Measurements from ENCODE around the gene HNRNPDL.
"Not testable (repeated sequence)": the region's sequence is repeated elsewhere in the genome, so short reads cannot be mapped to it uniquely, and the experiment has no call there.

Gene HNRNPDL

DNA sequence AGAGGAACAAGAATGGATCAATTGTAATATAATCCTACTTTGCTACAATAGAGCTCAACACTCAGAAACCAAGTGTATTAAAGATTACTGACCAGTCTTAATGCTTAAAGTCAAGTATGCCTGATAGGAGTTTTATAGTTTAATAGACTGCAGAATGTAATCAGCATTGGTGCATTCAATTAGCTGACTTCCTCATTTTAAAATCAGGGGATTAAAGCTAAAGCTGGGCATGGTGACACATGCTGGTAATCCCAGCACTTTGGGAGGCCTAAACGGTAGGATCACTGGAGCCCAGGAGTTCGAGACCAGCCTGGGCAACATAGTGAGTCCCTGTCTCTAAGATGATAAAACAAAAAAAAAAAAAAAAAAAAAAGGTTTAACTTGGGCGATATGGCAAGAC, 10.8 kb downstream of the HNRNPDL start:
- H3F3A ChIP-seq (ENCODE audit: insufficient read depth, low read length), result peaks cover 9% of the 10 kb centered on the region
- H3K27me3 ChIP-seq (ENCODE audit: insufficient read depth, low read length), result no peaks in the 10 kb centered on the region
- H4K20me1 ChIP-seq (ENCODE audit: insufficient read depth, low read length), result no peaks in the 10 kb centered on the region
- no peak overlapping the region for H3K4me3 ChIP-seq (ENCODE audit: low read depth, low read length, poor library complexity, severe bottlenecking)
- peaks cover 23% of the 10 kb centered on the region for H3K36me3 ChIP-seq (ENCODE audit: insufficient read depth, low read length)
- no peak overlapping the region for H3K27ac ChIP-seq (ENCODE audit: low read depth, low read length, poor library complexity, severe bottlenecking)
- no peaks in the 10 kb centered on the region for H3K79me2 ChIP-seq (ENCODE audit: insufficient read depth, low read length)
- H3K9me2 ChIP-seq (ENCODE audit: low read depth, low read length), result no peaks in the 10 kb centered on the region
- H3K4me1 ChIP-seq (ENCODE audit: insufficient read depth, low read length, severe bottlenecking), result no peaks in the 10 kb centered on the region
- no peak overlapping the region for H3K9ac ChIP-seq (ENCODE audit: low read length)
- H3K4me2 ChIP-seq (ENCODE audit: low read length), result no peak overlapping the region
- TF ChIP-seq CTCF (IDR thresholded peaks at IDR 0.05; ENCODE audit: low read length) (no peak), EZH2 (IDR thresholded peaks at IDR 0.05; ENCODE audit: borderline replicate concordance, low read length) (no peak)
- no peak overlapping the region for H2AFZ ChIP-seq (ENCODE audit: low read length)
- H3K9me3 ChIP-seq (ENCODE audit: low read length), result no peaks in the 10 kb centered on the region

GRCh38 chr4:82415922-82416365, 14.3 kb downstream of the HNRNPDL start:
- Histone ChIP-seq H3K4me1 (ENCODE audit: insufficient read depth, low read length, severe bottlenecking) (no peaks in the 10 kb centered on the region), H3K9me2 (ENCODE audit: low read depth, low read length) (no peaks in the 10 kb centered on the region), H3K36me3 (ENCODE audit: insufficient read depth, low read length) (no peaks in the 10 kb centered on the region; the same call in 1 of the 2 replicates), H4K20me1 (ENCODE audit: insufficient read depth, low read length) (no peaks in the 10 kb centered on the region), H3K27ac (ENCODE audit: low read depth, low read length, poor library complexity, severe bottlenecking) (no peak overlapping the region), H3K4me3 (ENCODE audit: low read depth, low read length, poor library complexity, severe bottlenecking) (no peak overlapping the region), H3K27me3 (ENCODE audit: insufficient read depth, low read length) (no peaks in the 10 kb centered on the region), H3K9me3 (ENCODE audit: low read length) (no peaks in the 10 kb centered on the region), H2AFZ (ENCODE audit: low read length) (no peak overlapping the region), H3F3A (ENCODE audit: insufficient read depth, low read length) (no peaks in the 10 kb centered on the region), H3K9ac (ENCODE audit: low read length) (no peak overlapping the region), H3K4me2 (ENCODE audit: low read length) (no peak overlapping the region), H3K79me2 (ENCODE audit: insufficient read depth, low read length) (no peaks in the 10 kb centered on the region)
- no peak for TF ChIP-seq EZH2 (IDR thresholded peaks at IDR 0.05; ENCODE audit: borderline replicate concordance, low read length)
- no peak for TF ChIP-seq CTCF (IDR thresholded peaks at IDR 0.05; ENCODE audit: low read length)

DNA sequence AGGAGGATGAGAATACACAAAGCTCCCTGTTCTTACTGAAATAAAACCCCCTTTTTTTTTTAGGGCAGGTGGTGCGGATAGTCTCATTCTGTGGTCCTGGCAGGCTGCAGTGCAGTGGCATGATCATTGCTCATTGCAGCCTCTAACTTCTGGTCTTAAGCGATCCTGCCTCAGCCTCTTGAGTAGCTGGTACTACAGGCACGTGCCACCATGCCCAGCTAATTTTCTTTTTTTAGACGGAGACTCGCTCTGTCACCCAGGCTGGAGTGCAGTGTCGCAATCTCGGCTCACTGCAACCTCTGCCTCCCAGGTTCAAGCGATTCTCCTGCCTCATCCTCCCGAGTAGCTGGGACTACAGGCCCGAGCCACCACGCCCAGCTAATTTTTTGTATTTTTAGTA, 15.2 kb downstream of the HNRNPDL start:
- not testable (repeated sequence) for H3F3A ChIP-seq (ENCODE audit: insufficient read depth, low read length); H3K27me3 ChIP-seq (ENCODE audit: insufficient read depth, low read length); H3K79me2 ChIP-seq (ENCODE audit: insufficient read depth, low read length); H2AFZ ChIP-seq (ENCODE audit: low read length); H3K9ac ChIP-seq (ENCODE audit: low read length); H3K9me2 ChIP-seq (ENCODE audit: low read depth, low read length); H3K9me3 ChIP-seq (ENCODE audit: low read length); H3K4me1 ChIP-seq (ENCODE audit: insufficient read depth, low read length, severe bottlenecking); H3K4me3 ChIP-seq (ENCODE audit: low read depth, low read length, poor library complexity, severe bottlenecking); H3K27ac ChIP-seq (ENCODE audit: low read depth, low read length, poor library complexity, severe bottlenecking); H3K36me3 ChIP-seq (ENCODE audit: insufficient read depth, low read length); H3K4me2 ChIP-seq (ENCODE audit: low read length); H4K20me1 ChIP-seq (ENCODE audit: insufficient read depth, low read length)

DNA sequence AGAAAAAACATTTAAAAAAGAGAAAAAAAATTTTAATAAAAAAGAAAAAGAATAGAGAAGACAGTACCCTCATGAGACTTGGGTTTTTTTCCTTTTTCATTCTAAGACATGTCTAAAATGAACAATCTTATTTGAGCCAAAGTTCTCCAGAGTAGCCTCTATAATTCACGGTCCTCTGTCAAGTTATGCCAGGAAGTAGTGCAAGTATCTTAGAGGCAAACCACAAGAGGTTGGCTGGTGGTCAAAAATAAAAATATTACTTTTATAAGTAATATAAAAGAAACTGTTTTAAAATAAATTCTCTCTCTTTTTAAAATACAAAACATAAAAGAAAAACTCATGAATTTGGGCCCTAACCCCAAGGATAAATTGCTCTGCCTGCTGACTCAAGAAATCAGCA, 26.5 kb downstream of the HNRNPDL start:
- Histone ChIP-seq H3K36me3 (ENCODE audit: insufficient read depth, low read length) (no peaks in the 10 kb centered on the region), H3F3A (ENCODE audit: insufficient read depth, low read length) (no peaks in the 10 kb centered on the region), H4K20me1 (ENCODE audit: insufficient read depth, low read length) (no peaks in the 10 kb centered on the region), H3K9me2 (ENCODE audit: low read depth, low read length) (no peaks in the 10 kb centered on the region), H3K9me3 (ENCODE audit: low read length) (no peaks in the 10 kb centered on the region), H3K4me3 (ENCODE audit: low read depth, low read length, poor library complexity, severe bottlenecking) (no peak overlapping the region), H3K4me1 (ENCODE audit: insufficient read depth, low read length, severe bottlenecking) (no peaks in the 10 kb centered on the region), H3K79me2 (ENCODE audit: insufficient read depth, low read length) (no peaks in the 10 kb centered on the region), H3K9ac (ENCODE audit: low read length) (no peak overlapping the region), H3K27me3 (ENCODE audit: insufficient read depth, low read length) (no peaks in the 10 kb centered on the region), H3K27ac (ENCODE audit: low read depth, low read length, poor library complexity, severe bottlenecking) (no peak overlapping the region), H3K4me2 (ENCODE audit: low read length) (no peak overlapping the region), H2AFZ (ENCODE audit: low read length) (no peak overlapping the region)
- TF ChIP-seq CTCF (IDR thresholded peaks at IDR 0.05; ENCODE audit: low read length) (no peak), EZH2 (IDR thresholded peaks at IDR 0.05; ENCODE audit: borderline replicate concordance, low read length) (no peak)

All from OCI-LY1 (cell line).